ENCODE data around the gene CELA2A. TPM values are rescaled to one million over a fixed set of nuclear protein-coding genes. Genes with fewer than 3 reads are reported as not detected.

CELA2A gene
- total and polyA plus RNA-seq, 9 of the 15 experiments (the other 6 are each of a cell fraction or from before 2014, with no cell fraction given) = 0.62 TPM; not detected in 8

DNA sequence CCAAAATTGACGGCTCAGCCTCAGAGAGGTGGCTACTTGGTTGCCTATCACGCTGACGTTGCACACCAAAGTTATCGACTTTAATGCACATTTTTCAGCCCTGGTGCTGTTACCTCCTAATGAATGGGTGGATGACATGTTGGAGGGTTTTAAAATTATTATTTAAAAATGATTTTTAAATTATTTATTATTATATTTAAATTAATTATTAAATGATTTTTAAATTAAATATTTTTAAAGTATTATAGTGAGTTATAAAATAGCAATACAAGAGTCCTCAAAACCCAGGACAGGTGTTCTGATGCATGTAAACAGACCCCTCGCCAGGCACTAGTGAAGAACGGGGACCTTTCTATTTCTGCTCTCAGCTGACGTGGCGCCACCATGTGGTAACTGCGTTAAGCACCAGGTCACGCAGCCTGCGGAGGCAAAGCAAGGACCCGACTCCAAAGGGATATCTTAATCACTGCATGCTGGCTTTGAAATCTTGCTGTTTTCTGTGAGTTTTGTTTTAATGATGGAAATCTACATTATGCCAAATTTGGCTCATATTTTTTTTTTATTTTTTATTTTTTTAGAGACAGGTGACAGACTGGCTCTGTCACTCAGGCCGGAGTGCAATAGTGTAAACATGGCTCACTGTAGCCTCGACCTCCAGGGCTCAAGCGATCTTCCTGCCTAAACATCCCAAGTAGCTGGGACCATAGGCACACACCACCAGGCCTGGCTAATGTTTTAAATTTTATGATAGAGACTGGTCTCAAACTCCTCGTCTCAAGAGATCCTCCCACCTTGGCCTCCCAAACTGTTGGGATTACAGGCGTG, 44.9 kb downstream of the CELA2A start (continued):
- TF ChIP-seq, protein P1, sequence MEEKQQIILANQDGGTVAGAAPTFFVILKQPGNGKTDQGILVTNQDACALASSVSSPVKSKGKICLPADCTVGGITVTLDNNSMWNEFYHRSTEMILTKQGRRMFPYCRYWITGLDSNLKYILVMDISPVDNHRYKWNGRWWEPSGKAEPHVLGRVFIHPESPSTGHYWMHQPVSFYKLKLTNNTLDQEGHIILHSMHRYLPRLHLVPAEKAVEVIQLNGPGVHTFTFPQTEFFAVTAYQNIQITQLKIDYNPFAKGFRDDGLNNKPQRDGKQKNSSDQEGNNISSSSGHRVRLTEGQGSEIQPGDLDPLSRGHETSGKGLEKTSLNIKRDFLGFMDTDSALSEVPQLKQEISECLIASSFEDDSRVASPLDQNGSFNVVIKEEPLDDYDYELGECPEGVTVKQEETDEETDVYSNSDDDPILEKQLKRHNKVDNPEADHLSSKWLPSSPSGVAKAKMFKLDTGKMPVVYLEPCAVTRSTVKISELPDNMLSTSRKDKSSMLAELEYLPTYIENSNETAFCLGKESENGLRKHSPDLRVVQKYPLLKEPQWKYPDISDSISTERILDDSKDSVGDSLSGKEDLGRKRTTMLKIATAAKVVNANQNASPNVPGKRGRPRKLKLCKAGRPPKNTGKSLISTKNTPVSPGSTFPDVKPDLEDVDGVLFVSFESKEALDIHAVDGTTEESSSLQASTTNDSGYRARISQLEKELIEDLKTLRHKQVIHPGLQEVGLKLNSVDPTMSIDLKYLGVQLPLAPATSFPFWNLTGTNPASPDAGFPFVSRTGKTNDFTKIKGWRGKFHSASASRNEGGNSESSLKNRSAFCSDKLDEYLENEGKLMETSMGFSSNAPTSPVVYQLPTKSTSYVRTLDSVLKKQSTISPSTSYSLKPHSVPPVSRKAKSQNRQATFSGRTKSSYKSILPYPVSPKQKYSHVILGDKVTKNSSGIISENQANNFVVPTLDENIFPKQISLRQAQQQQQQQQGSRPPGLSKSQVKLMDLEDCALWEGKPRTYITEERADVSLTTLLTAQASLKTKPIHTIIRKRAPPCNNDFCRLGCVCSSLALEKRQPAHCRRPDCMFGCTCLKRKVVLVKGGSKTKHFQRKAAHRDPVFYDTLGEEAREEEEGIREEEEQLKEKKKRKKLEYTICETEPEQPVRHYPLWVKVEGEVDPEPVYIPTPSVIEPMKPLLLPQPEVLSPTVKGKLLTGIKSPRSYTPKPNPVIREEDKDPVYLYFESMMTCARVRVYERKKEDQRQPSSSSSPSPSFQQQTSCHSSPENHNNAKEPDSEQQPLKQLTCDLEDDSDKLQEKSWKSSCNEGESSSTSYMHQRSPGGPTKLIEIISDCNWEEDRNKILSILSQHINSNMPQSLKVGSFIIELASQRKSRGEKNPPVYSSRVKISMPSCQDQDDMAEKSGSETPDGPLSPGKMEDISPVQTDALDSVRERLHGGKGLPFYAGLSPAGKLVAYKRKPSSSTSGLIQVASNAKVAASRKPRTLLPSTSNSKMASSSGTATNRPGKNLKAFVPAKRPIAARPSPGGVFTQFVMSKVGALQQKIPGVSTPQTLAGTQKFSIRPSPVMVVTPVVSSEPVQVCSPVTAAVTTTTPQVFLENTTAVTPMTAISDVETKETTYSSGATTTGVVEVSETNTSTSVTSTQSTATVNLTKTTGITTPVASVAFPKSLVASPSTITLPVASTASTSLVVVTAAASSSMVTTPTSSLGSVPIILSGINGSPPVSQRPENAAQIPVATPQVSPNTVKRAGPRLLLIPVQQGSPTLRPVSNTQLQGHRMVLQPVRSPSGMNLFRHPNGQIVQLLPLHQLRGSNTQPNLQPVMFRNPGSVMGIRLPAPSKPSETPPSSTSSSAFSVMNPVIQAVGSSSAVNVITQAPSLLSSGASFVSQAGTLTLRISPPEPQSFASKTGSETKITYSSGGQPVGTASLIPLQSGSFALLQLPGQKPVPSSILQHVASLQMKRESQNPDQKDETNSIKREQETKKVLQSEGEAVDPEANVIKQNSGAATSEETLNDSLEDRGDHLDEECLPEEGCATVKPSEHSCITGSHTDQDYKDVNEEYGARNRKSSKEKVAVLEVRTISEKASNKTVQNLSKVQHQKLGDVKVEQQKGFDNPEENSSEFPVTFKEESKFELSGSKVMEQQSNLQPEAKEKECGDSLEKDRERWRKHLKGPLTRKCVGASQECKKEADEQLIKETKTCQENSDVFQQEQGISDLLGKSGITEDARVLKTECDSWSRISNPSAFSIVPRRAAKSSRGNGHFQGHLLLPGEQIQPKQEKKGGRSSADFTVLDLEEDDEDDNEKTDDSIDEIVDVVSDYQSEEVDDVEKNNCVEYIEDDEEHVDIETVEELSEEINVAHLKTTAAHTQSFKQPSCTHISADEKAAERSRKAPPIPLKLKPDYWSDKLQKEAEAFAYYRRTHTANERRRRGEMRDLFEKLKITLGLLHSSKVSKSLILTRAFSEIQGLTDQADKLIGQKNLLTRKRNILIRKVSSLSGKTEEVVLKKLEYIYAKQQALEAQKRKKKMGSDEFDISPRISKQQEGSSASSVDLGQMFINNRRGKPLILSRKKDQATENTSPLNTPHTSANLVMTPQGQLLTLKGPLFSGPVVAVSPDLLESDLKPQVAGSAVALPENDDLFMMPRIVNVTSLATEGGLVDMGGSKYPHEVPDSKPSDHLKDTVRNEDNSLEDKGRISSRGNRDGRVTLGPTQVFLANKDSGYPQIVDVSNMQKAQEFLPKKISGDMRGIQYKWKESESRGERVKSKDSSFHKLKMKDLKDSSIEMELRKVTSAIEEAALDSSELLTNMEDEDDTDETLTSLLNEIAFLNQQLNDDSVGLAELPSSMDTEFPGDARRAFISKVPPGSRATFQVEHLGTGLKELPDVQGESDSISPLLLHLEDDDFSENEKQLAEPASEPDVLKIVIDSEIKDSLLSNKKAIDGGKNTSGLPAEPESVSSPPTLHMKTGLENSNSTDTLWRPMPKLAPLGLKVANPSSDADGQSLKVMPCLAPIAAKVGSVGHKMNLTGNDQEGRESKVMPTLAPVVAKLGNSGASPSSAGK (IDR thresholded peaks at IDR 0.05) = no peak
- TF ChIP-seq MAFK (IDR thresholded peaks at IDR 0.05; ENCODE audit: low read length) = no peak
- TF ChIP-seq, protein P2, sequence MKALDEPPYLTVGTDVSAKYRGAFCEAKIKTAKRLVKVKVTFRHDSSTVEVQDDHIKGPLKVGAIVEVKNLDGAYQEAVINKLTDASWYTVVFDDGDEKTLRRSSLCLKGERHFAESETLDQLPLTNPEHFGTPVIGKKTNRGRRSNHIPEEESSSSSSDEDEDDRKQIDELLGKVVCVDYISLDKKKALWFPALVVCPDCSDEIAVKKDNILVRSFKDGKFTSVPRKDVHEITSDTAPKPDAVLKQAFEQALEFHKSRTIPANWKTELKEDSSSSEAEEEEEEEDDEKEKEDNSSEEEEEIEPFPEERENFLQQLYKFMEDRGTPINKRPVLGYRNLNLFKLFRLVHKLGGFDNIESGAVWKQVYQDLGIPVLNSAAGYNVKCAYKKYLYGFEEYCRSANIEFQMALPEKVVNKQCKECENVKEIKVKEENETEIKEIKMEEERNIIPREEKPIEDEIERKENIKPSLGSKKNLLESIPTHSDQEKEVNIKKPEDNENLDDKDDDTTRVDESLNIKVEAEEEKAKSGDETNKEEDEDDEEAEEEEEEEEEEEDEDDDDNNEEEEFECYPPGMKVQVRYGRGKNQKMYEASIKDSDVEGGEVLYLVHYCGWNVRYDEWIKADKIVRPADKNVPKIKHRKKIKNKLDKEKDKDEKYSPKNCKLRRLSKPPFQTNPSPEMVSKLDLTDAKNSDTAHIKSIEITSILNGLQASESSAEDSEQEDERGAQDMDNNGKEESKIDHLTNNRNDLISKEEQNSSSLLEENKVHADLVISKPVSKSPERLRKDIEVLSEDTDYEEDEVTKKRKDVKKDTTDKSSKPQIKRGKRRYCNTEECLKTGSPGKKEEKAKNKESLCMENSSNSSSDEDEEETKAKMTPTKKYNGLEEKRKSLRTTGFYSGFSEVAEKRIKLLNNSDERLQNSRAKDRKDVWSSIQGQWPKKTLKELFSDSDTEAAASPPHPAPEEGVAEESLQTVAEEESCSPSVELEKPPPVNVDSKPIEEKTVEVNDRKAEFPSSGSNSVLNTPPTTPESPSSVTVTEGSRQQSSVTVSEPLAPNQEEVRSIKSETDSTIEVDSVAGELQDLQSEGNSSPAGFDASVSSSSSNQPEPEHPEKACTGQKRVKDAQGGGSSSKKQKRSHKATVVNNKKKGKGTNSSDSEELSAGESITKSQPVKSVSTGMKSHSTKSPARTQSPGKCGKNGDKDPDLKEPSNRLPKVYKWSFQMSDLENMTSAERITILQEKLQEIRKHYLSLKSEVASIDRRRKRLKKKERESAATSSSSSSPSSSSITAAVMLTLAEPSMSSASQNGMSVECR (CRISPR knock-in tag; IDR thresholded peaks at IDR 0.05) = no peak
- TF ChIP-seq, protein P3, sequence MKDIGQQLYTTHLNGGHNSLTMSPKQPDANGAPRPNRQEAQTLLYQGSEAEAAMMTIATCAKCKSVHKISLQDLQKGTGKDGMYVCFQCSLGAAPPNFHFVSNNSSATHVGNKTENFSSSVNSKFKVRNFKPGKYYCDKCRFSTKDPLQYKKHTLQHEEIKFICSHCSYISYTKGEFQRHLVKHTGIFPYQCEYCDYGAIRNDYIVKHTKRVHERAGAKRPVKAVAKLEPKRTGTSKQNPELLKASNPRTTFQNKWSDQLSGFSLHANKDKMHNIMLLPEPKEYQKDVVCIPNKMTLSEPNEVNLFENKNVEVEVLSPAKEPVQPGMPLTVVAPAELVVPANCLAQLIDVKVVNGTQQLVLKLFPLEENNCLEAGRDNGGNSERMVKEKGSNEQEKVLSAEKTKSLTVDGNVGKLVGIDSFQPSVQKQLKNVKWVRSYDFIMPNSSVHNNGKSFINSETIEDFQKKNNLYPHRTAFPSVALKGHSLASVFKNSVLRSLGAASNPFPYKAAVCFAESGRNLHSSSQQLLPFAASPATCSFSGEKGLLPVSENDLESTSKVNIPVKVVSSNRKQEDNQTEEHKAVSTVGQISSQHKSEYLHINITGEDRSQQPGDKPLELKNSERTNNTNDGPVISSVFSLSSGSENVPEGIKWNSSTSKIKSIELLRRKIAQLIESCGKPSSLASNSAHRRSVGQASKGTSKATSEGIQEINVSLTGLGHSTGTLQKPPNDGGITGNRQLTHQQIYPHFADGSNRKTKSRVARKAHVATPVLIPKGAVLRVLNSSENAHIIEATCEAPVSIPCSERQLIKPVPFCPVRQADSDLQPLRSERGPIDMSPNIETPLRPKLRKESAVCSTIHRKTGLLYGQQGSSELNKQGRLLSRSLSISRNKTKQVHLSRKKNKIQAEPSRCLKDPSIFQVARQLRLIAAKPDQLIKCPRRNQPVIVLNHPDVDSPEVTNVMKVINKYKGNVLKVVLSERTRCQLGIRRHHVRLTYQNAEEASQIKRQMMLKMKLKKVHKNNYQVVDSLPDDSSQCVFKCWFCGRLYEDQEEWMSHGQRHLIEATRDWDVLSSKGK (CRISPR knock-in tag; IDR thresholded peaks at IDR 0.05) = no peak

All from K562 (cell line).